GM18858 (cell line): ENCODE measurements around the gene NINL.
"Not testable (repeated sequence)": the region's sequence is repeated elsewhere in the genome, so short reads cannot be mapped to it uniquely, and the experiment has no call there.

Experiments
- ATAC-seq: cut with Tn5 transposase; IDR thresholded peaks from one replicate; pipeline ENCODE4 v1.9.1; 2021; ENCODE audit not compliant: unreplicated experiment

NINL gene

DNA sequence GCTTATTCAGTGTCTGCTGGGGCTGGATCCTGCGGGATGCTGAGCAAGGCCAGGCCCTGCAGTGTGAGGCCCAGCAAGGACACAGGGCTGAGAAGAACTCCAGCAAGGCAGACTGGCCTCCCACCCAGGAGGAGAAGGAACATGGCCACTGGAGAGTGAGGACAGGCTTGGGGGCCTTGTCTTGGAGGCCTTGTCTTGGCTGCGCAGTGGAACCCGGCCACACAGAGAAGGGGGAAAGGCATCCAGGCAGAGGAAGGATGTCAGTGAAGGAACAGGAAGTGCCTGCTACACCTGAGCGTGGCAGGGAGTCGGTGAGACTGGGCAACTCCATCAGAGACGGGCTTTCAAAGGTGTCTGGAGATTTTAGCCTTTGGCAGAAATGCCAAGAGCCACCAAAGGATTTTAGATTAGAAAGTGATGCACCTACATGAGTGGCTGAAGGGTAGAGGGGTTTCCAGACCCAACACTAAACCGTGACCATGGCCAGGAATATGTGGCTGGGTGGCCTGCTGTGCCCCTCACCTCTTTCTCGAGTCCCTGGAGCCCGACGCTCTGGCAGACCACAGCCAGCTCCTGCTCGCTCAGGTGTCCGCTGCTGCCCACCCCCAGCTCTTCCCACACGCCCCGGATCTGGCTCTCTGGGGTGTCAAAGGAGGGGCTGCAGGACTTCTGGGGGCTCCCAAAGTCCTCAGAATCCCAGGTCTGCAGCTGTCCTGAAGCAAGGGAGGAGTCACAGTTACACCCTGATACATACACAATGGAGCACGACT is 80.8 kb downstream of the NINL start:
- no peak for ATAC-seq

DNA sequence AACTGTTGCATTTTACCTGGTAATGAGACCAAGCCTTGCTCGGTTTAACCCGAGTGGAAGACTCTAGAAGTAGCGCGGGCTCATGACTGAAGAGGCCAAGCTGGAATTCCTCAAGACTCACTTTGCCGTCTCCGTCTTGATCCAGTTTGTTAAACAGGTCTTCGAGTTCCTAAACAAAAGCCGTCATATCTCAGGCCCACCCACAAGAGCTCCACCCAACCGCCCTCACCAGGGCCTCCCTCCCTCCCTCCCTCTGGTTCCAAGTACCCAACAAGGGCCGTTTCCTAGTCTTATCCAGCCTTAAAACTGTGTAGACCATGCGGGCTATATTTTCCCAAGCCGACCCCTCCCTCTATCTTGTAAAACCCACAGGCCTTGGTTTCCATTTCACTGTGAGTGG is 81.4 kb downstream of the NINL start:
- no peak for ATAC-seq

DNA sequence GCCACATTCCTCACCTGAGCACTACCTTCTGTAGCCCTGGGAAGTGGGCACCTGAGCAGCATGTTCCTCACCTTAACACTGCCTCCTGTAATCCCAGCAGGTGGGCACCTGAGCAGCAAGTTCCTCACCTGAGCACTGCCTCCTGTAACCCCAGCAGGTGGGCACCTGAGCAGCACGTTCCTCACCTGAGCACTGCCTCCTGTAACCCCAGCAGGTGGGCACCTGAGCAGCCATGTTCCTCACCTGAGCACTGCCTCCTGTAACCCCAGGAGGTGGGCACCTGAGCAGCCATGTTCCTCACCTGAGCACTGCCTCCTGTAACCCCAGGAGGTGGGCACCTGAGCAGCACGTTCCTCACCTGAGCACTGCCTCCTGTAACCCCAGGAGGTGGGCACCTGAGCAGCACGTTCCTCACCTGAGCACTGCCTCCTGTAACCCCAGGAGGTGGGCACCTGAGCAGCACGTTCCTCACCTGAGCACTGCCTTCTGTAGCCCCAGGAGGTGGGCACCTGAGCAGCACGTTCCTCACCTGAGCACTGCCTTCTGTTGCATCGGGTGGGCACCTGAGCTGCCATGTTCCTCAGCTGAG is 82.2 kb downstream of the NINL start:
- not testable (repeated sequence) for ATAC-seq

DNA sequence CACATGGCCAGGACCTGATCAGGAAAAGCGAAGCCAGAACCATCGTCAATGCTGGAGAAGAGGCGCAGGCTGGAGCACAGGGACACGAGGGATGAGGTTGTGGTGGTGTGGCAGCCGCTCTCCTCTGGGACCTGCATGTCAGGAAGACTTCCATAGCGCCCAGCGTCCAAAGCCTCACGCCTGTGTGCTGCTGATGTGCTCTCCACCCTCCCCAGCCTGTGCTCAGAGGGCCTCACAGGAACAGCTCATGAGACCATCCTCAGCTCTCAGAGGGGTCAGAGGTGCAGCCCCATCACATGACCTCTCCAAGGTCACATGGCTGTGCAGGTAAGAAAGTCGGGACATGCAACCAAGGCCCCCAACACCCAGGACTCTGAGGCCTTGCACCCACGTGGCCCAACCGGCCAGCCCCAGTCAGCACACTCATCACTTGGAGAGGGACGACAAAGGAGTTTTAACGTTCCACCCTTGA is 84.4 kb downstream of the NINL start:
- ATAC-seq = no peak

- ATAC-seq = no peak
Observed at GRCh38 chr20:25499855-25500434, 85.4 kb downstream of the NINL start.

DNA sequence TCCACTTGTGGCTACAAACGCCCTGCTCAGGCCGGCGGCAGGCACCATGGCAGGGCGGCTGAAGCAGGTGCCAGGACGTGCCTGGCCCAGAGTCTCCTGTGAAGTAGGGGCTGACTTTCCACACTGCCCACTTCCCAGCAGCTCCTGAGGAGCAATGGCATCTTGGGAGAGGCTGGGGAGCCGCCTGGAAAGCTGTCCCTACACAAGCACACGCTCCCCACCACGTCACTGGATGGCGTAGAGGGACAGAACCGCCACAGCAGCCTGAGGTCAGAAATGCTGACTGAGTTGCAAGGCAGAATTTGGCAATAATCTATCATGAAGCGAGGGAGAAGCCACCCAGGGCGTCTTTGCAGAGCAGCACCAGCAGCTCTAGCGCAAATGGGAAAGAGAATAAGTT is 86.3 kb downstream of the NINL start:
- no peak for ATAC-seq

DNA sequence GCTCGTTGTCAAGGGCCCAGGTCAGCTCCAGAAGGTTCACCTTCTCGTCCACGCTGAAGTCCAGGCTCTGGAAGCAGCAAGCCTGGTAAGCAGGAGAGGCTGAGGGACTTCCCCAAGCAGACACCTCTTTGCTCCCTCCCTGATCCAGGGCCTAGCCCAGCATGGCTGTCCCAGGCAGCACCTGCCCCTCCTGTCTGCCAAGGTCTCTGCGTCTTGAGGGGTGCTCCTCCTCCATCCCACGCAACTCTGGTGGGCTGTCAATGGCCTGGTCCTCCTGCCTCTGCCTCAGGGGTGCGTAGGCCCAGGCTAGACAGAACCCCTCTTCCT is 87.1 kb downstream of the NINL start:
- no peak for ATAC-seq

DNA sequence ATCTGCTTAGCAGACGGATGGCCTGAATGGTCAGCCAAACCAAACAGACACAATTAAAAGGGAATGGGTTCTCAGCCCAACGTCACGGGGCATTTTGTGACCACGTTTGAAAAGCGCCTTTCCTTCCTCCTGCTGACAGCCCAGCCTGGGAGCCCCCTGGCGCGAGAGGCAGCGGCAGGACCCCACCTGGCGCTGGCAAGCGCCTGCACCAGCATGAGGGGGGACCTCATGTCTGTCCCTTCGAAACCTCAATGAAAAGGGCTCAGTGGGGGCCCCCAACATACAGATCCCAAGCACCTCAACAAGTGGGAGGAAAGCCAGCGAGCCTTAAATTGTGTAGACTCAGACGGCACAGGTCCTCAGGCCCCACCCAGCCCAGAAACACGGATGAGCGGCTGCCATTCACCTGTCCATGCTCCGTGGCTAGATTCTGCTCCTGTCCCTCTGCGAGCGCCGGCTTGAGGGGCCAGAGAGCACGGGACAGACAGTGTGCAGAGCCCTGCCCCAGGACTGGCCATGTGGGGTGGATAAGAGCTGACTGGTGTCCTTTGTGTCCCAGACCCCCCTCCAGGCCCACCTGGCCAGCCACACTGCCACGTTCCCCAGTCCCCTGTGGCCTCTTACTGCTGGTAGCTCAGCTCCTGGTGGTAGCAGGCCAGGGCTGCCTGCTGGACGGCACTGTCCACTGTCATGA is 87.6 kb downstream of the NINL start:
- no peak for ATAC-seq

DNA sequence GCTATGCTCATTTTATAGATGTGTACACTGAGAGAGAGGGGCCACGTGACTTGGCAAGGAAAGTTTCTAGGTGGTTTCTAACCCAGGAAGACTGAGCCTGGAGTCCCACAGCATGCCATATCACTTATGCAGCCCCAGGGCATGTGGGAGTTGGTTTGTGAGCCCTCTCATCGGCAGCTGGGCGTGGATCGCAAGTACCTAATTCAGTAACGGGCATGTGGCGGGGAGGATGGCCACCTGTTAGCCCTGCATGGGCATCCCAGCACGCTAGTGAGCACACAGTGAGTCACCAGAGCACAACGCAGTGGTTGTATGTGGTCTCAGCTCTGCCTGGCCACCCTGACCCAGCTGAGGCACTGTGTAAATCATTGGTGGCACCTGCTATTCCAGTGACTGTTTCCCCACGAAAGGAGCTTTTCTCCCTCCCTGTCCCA is 88.3 kb downstream of the NINL start:
- ATAC-seq = no peak

DNA sequence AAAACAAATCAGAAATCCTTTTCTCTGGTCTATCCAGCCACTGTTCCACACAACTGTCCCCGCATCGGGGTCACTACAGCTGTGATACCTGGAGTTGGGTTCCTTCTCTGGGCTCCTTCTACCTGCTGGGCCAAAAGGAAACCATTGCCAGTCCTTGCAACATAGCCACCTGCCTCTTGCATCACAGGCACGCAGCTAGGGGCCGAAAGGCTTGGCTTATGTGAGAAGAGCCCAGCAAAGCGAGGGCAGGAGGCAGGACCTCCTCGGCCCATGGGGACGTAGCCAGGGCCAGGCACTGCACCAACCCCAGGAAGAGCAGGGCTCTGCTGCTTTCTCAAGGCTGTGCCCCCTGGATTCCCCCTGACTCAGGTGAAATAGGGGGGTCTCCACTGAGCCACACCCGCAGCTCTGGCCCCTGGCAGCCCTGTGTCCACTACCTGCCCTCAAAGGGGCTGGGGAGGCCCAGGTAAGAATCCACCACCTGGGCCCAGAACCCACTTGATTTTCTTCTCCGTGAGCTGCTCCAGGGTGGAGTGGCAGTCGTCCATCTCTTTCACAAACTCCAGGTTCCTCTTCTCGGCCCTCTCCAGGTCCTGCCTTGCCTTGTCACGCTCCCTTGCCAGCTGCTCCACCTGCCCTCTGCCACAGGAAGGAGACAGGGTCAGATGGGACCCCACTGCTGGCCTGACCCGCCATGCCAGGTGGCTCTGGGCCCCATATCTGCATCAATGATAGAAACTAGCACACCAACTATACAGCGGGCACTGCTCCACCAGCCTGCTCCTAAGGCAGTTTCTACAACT is 89.0 kb downstream of the NINL start:
- ATAC-seq = no peak

GRCh38 chr20:25495189-25495824 is 90.0 kb downstream of the NINL start:
- no peak for ATAC-seq

- ATAC-seq = no peak
Observed at GRCh38 chr20:25494506-25495188, 90.7 kb downstream of the NINL start.

GRCh38 chr20:25493748-25494505 is 91.4 kb downstream of the NINL start:
- ATAC-seq = no peak

DNA sequence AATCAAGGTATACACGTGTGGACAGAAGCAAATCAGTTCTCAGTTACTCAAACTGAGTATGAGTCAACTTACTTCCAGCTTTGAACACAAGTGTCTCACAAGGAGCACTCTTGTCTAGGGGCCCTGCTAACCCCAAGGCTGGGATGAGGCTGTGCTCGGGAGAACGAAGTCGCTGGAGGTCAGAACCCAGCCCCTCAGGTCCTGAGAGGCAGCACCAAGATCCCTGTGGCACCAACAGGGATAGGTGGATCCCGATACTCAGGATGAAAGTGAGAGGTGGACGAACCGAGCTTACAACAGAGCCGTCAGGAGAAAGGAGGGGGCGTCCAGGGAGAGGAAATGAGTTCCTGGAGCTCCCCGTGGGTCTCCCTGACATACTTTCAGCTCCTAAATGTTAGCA is 92.2 kb downstream of the NINL start:
- no peak for ATAC-seq

GRCh38 chr20:25491446-25492038 is 93.8 kb downstream of the NINL start:
- no peak for ATAC-seq

DNA sequence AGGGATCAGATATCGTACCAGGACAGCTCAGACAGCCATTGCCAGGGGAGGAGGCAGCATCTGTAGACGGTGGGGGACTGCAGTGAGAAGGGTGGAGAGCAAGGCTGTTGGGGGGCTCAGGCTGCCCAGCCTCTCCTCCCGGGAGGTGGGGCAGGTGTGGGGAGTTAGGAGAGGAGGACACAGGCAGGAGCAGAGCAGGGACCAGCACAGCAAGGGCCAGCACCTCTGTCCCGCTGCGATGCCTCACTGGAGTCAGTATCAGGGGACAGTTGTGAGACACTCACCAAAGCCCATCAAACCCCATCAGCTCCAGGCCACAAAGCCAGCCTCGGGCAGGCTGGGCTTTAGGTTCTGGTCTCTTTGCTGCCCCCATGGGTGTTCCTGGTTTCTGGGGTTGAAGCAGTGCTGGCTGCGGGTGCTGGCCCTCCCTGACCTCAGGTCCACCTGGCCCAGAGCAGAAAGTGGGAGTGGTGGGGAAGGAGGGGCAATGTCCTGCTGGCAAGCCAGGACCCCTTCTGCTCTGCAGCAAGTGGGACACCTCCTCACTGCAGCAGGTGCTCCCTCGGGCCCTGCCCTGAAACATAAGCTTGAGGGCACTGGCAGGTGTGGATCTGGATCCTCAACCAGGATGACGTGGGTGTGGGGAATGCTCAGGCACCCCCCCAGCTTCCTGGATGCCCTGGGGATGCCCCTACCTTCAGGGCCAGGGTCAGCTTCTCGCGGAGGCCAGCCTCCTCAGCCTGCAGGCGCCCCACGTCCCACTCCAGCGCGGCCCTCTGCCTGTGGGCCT is 94.5 kb downstream of the NINL start:
- ATAC-seq = no peak

GRCh38 chr20:25489221-25489871 is 96.0 kb downstream of the NINL start:
- no peak for ATAC-seq

DNA sequence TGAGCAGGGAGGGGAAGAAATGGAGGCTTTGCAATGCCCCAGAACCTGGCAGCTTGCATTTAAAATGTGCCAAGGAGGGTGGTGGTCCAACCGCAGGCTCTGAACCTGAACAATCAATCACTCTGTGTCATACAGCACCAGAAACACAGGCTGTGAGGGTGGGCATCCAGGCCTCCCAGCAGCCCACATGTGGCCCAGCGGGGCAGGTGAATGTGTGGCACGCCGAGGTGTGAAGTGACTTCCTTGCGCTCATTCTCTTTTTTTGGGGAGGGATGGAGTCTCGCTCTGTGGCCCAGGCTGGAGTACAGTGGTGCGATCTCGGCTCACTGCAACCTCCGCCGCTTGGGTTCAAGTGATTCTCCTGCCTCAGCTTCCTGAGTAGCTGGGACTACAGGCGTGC is 97.4 kb downstream of the NINL start:
- ATAC-seq = no peak
